Right lobe of liver (tissue), 6 donors: ENCODE results near the gene CCDC34. TPM values are rescaled to one million over a fixed set of nuclear protein-coding genes. Genes with fewer than 3 reads are reported as not detected.
A peak's percentile ranks its signal among the peaks of the same experiment; 100 is the strongest.

ENCODE experiments used
- ATAC-seq, 4 donors: fragments of 200-7000 bp; cut with Tn5 transposase; one replicate each; pipeline ENCODE4 v1.9.1; 2020; ENCODE audit warnings: mild to moderate bottlenecking in 4 of 4, moderate library complexity in 4 of 4
- DNase-seq, 3 donors: peaks; one replicate each; pipeline ENCODE4 v3.0.0-alpha.2; 2020
- H3K27ac ChIP-seq, 3 donors: fragments of 200-600 bp; one replicate each; pipeline ENCODE4 v1.8.0; 2022
- H3K27me3 ChIP-seq, 2 donors: fragments of 200-600 bp; one replicate each; pipeline ENCODE4 v1.8.0; 2022
- H3K36me3 ChIP-seq, 4 donors: fragments of 200-600 bp; sonication (generic) in 1 of 4; one replicate each; pipeline versions ENCODE4 v1.5.1 to v1.8.0; 2017 to 2022; ENCODE audit warnings: control low read depth in 1 of 4
- H3K4me1 ChIP-seq, 4 donors: fragments of 200-600 bp; sonication (generic) in 1 of 4; one replicate each; pipeline versions ENCODE4 v1.5.1 to v1.8.0; 2017 to 2022; ENCODE audit warnings: control low read depth in 1 of 4
- H3K4me3 ChIP-seq, 3 donors: fragments of 200-600 bp; one replicate each; pipeline ENCODE4 v1.8.0; 2022
- H3K9me3 ChIP-seq, 4 donors: fragments of 200-600 bp; sonication (generic) in 1 of 4; one replicate each; pipeline versions ENCODE4 v1.5.1 to v1.8.0; 2017 to 2022; ENCODE audit warnings: control low read depth in 1 of 4
- POLR2A ChIP-seq: fragments of 450-650 bp; IDR thresholded peaks from one replicate; pipeline ENCODE4 v1.6.1; 2017; ENCODE audit warnings: antibody characterized with exemption, mild to moderate bottlenecking
- WGBS: methylation state at CpG from one replicate; pipeline ENCODE4 v1.1.6; 2018; ENCODE audit warnings: low coverage, low lambda C conversion rate; ENCODE audit not compliant: insufficient coverage; ENCODE audit errors: missing lambda C conversion rate; 5-methylcytosine and 5-hydroxymethylcytosine counted together
- intact Hi-C, 2 donors: fragments of 100-400 bp; cut with DNase I; formaldehyde crosslinking; loops; one replicate each; pipeline versions ENCODE4 v1.11.2 to v1.14.1; 2022
- total RNA-seq, 6 experiments: library from RNA; depleted of rRNA in 2 of 6; stranded (reverse); fragments of >200 nt in 2 of 6; fragmentation: NEBNext Ultra II Directional in 3 of 6; extraction: Animal tissue kit (Norgen Biotek cat#: 25700) in 3 of 6; gene quantifications; one replicate each; pipeline versions ENCODE4 v1.1.0 to v1.2.4, GENCODE V29; 2016 to 2023
- TF ChIP-seq, protein P1 (sequence below), 4 donors: fragments of 200-600 bp in 3 of 4; fragments of 450-650 bp in 1 of 4; IDR thresholded peaks; one replicate each; pipeline versions ENCODE4 v1.5.1 to v1.8.0; 2016 to 2022; ENCODE audit warnings: antibody characterized with exemption in 4 of 4, mild to moderate bottlenecking in 2 of 4
- donor health status: DM: no; HTN: yes; CAD: no.
- donor health status: DM: no; HTN: no; CAD: no.
- donor health status: DM: no; HTN: no; CAD: no.
- donor health status: DM: no; HTN: yes; CAD: no.
- donor health status: DM: no; HTN: yes; CAD: no.

CCDC34 gene
- total RNA-seq, 6 experiments from 2014 or later: 1.8 to 3.6 (median 2.1) TPM

DNA sequence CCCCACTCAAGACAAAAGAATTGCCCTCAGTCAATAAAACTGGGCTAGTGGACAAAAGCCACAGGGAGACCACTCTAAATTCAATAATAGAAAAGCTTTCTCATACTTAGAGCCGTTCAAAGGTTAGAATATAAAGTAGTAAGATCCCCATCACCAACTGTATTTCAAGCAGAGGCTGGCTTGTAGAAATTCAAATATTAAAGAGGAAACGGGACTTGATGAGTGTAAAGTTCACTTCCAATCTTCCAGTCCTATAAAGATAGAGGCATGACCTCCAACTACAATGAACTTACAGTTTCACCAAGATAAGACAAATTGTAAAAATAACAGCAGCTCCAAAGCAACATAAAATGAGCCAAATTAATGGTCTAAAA is 70.4 kb downstream of the CCDC34 start:
- 15% methylated on average over 2 of the region's 2 CpGs for WGBS

DNA sequence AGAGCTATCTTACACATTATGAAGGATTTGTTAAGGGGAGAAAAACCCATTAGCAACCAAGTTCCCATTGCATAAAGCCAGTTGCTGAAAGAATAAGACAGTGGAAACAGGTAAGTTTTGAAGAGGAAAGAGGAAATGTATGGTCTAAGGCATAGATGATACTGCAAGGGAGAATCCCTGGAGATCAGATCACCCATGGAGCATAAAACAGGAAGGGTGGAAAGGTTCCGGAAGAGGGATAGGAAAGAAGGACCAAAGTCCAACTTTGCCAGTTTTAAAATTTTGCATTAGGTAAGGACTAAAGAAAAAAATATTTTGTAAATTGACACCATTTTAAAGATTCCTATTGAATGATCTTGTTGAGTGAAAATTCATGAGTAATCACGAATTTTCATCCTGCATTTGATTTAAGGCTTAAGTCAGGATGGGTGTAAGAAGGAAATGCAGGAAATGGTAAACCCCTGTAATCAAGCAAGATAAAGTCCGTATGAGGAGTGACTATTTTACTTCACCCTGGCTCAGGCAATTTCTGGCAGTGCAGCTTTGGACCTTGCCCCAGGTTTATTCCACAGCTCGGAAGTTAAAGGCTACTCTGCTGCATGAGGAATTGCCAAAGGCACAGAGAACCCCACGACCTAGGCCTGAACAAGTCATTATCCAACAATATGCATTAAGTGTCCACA is 70.9 kb downstream of the CCDC34 start:
- Histone ChIP-seq H3K9me3 (no peaks in the 10 kb centered on the region), H3K36me3 (no peaks in the 10 kb centered on the region), H3K4me3 (no peak overlapping the region), H3K27me3 (no peaks in the 10 kb centered on the region), H3K27ac (peak overlapping the region in 1 of 3 donors; percentile 2), H3K4me1 (peaks cover 0 to 16% (median 5%) of the 10 kb centered on the region in 4 donors)
- TF ChIP-seq POLR2A: no peak
- TF ChIP-seq, protein P1, sequence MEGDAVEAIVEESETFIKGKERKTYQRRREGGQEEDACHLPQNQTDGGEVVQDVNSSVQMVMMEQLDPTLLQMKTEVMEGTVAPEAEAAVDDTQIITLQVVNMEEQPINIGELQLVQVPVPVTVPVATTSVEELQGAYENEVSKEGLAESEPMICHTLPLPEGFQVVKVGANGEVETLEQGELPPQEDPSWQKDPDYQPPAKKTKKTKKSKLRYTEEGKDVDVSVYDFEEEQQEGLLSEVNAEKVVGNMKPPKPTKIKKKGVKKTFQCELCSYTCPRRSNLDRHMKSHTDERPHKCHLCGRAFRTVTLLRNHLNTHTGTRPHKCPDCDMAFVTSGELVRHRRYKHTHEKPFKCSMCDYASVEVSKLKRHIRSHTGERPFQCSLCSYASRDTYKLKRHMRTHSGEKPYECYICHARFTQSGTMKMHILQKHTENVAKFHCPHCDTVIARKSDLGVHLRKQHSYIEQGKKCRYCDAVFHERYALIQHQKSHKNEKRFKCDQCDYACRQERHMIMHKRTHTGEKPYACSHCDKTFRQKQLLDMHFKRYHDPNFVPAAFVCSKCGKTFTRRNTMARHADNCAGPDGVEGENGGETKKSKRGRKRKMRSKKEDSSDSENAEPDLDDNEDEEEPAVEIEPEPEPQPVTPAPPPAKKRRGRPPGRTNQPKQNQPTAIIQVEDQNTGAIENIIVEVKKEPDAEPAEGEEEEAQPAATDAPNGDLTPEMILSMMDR (IDR thresholded peaks at IDR 0.05): no peak
- ATAC-seq (peak; percentile 84 to 93 (median 92)), DNase-seq (peak in 2 of 3 donors; percentile 21 to 83)
- WGBS: 36% methylated on average over 5 of the region's 5 CpGs
- intact Hi-C loops: no loop called here

More for the DNA sequence above, 70.4 kb downstream of the CCDC34 start:
- H3K9me3 ChIP-seq: no peaks in the 10 kb centered on the region
- H3K36me3 ChIP-seq: no peaks in the 10 kb centered on the region
- H3K27ac ChIP-seq: peak overlapping the region in 1 of 3 donors; percentile 2
- H3K4me3 ChIP-seq: no peak overlapping the region
- intact Hi-C loops: no loop called here
- peaks cover 0 to 16% (median 5%) of the 10 kb centered on the region in 4 donors for H3K4me1 ChIP-seq
- TF ChIP-seq, protein P1 (IDR thresholded peaks at IDR 0.05): no peak
- TF ChIP-seq POLR2A: no peak
- DNase-seq (no peak), ATAC-seq (peak in 1 of 4 donors; percentile 20)
- H3K27me3 ChIP-seq: no peaks in the 10 kb centered on the region

DNA sequence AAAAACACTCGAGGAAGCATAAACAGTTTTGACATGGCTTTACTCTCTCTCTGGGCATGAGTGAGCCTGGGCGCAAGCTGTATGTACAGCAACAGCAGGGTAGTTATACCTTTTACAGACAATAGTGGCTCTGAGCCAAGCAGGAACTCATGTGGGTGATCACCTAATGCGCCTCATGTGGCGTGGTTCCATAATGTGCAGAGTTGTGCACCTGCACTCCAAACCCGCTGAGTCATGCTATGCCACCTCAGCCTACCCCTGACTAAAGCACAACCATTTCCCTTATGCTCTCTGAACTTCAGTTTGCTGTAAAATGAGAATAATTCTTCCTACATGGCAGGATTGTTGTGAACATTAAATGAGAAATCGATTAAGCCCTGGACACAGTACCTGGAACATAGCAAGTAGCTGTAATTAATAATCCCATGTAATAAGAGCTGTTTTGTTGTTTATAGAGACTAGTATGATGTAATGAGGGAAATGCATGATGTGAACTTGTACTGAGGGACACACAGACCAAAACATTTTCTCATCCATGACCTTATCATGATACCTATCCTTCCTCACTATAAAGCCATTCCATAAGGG is 71.6 kb downstream of the CCDC34 start:
- no peaks in the 10 kb centered on the region for H3K9me3 ChIP-seq
- intact Hi-C loops: no loop called here
- H3K27ac ChIP-seq: no peak overlapping the region
- no peaks in the 10 kb centered on the region for H3K36me3 ChIP-seq
- H3K4me1 ChIP-seq: peaks cover 0 to 11% (median 5%) of the 10 kb centered on the region in 4 donors
- no peak overlapping the region for H3K4me3 ChIP-seq
- ATAC-seq (no peak), DNase-seq (no peak)
- no peaks in the 10 kb centered on the region for H3K27me3 ChIP-seq
- TF ChIP-seq, protein P1 (IDR thresholded peaks at IDR 0.05): no peak
- no peak for TF ChIP-seq POLR2A
- 83% methylated on average over 3 of the region's 6 CpGs for WGBS

DNA sequence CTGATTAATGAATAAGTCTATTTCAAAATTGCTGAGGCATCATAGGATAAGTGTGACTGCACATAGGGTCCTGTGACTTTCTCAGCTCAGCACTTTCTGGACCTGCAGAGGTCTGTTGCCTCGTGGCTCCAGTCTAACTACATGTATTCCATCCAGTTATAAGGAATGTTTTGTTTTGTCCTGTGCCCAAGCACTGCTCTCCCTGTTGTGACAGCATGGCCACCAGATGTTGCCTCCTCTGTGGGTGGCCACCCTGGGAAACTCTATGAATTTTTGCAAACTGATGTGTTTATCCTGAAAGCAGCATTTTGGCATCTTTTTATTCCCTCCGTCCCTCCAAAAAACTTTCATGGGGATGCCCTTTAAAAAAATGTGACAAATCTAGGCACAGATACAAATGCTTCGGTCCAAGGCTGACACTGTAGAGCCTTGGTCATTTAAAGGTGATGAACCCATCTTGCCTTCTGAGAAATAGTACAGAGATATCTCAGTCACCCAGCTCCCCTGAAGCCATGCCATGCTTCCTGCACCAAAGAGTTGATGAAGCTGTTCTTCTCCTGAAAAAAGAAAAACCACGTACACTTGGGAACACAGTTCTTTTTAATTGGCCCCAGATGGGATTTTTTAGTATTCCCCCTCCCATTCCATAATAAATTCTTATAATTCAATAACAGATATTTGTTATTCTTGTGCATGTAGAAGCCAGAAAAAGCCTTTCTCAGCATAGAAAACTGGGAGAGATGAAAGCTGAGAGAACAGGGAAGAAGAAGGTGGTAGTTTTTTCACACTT is 72.6 kb downstream of the CCDC34 start:
- Histone ChIP-seq H3K4me1 (peaks cover 0 to 11% (median 5%) of the 10 kb centered on the region in 4 donors), H3K27ac (no peak overlapping the region), H3K36me3 (no peaks in the 10 kb centered on the region), H3K4me3 (no peak overlapping the region), H3K9me3 (no peaks in the 10 kb centered on the region), H3K27me3 (no peaks in the 10 kb centered on the region)
- ATAC-seq: no peak
- TF ChIP-seq, protein P1 (IDR thresholded peaks at IDR 0.05): no peak
- TF ChIP-seq POLR2A: no peak
- DNase-seq: no peak
- 100% methylated on average over 3 of the region's 4 CpGs for WGBS
- intact Hi-C loops: no loop called here

Other genes starting within 250 kb of the CCDC34 start
- 10 to 100 TPM; 32.5 to 46.3 (median 44.1) TPM for gene LGR4, start 109.6 kb upstream of the CCDC34 start, total RNA-seq
- 10 to 100 TPM; 22.6 to 33.2 (median 27.1) TPM for gene LIN7C, start 143.6 kb upstream of the CCDC34 start, total RNA-seq